Retinal pigment epithelial cell (primary cell): ENCODE results near the gene TRRAP.

Source experiments
- DNase-seq: peaks from one replicate; pipeline ENCODE4 v3.0.0-alpha.2; 2010; ENCODE audit warnings: low read depth
- H3K4me3 ChIP-seq: 2 replicates; pipeline ENCODE4 v1.5.1; 2011; ENCODE audit warnings: mild to moderate bottlenecking, low read length, control low read depth, moderate library complexity
- TF ChIP-seq, protein P1 (sequence below): conservative IDR thresholded peaks from 2 replicates; pipeline ENCODE4 v1.5.1; 2011; ENCODE audit warnings: low read depth, low read length, control low read depth, inconsistent platforms

TRRAP gene

DNA sequence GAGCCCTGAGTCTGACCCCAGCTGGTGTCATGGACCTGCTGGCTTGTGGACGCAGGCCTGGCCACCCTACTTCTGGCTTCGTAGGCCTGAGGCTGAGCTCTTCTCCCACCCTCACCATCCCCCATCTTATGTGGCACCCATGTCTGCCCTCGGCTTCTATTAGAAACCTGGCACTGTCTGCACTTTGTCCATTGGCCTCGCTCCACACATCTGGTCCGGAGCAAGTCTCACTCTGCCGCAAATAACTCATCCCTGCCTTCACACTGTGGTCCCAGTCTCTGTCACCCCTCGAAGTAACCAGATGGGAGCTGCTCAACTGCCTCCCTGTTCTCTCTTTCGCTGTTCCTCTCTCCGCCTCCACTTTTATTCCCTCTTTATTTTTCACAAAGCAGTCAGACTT, 78.6 kb downstream of the TRRAP start:
- no peak overlapping the region for H3K4me3 ChIP-seq
- no peak for DNase-seq
- TF ChIP-seq, protein P1, sequence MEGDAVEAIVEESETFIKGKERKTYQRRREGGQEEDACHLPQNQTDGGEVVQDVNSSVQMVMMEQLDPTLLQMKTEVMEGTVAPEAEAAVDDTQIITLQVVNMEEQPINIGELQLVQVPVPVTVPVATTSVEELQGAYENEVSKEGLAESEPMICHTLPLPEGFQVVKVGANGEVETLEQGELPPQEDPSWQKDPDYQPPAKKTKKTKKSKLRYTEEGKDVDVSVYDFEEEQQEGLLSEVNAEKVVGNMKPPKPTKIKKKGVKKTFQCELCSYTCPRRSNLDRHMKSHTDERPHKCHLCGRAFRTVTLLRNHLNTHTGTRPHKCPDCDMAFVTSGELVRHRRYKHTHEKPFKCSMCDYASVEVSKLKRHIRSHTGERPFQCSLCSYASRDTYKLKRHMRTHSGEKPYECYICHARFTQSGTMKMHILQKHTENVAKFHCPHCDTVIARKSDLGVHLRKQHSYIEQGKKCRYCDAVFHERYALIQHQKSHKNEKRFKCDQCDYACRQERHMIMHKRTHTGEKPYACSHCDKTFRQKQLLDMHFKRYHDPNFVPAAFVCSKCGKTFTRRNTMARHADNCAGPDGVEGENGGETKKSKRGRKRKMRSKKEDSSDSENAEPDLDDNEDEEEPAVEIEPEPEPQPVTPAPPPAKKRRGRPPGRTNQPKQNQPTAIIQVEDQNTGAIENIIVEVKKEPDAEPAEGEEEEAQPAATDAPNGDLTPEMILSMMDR = no peak

DNA sequence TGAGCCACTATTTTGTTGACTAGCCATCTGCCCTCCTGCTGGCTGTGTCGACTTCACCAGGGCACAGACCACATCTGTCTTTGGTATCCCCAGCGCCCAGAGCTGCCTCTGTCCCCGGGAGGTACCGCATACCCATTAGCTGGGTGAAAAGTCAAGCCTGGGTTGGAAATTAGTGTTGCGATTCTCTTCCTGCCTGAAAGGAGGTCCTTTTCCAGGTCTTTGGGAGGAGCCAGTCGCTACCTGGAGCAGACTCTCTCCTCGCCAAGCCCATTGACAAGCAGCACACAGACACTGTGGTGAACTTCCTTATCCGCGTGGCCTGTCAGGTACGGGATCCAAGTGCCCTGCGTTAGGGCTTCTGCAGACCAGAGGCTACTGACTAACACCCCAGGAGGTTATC, 79.4 kb downstream of the TRRAP start:
- TF ChIP-seq, protein P1 = no peak
- no peak for DNase-seq
- H3K4me3 ChIP-seq = no peak overlapping the region

DNA sequence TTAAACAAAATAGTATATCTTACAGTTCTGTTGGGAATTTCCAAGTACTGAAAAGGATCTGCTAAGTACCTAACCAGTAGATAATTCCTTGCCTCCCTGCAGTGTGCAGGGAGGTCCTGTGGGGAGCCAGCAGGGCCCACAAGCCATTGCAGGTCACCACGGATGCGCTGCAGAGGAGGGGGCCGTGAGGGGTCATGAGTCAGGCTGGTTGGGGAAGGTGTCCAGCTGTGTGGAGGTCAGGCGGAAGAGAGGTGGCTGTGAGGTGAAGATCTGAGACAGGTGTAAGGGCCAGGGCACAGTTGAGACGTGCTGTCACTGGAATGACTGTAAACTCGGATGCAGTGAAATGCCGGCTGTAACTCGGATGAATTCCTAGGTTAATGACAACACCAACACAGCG, 80.6 kb downstream of the TRRAP start:
- no peak for DNase-seq
- TF ChIP-seq, protein P1 = no peak
- no peak overlapping the region for H3K4me3 ChIP-seq

DNA sequence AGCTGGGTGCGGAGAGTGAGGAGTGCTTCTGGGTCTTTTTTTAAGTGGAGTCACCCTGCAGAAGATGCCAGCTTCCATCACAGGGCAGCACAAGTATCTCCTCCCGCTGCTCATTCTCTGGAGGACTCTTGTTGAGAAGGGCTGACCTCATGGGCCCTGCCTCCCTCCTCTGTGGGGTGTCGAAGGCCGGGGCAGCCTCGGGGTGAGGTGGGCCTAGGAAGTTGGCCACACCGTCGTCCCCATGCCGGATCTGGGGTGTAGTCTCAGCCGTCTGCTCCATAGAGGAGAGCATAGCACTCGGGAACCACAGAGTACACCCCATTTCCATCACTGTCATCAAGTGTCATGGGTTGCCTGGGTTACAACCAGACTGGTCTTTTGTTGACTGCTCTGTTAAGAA, 85.0 kb downstream of the TRRAP start:
- TF ChIP-seq, protein P1 = no peak
- no peak for DNase-seq
- H3K4me3 ChIP-seq = no peak overlapping the region

DNA sequence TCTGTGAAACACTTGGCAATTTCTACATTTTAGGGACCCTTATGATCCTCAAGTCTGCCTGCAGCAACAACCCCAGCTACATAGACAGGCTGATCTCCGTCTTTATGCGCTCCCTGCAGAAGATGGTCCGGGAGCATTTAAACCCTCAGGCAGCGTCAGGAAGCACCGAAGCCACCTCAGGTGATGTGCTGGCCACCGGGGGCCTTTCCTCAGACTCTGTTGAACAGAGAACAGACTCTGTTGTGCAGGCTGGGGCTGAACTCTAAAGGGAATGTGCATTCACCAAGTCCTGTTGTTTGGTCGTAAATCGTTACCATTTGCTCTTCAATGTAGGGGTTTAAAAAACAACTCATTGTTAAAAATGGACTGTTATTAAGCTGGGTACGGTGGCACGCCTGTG, 86.3 kb downstream of the TRRAP start:
- no peak overlapping the region for H3K4me3 ChIP-seq
- TF ChIP-seq, protein P1 = no peak
- DNase-seq = no peak

DNA sequence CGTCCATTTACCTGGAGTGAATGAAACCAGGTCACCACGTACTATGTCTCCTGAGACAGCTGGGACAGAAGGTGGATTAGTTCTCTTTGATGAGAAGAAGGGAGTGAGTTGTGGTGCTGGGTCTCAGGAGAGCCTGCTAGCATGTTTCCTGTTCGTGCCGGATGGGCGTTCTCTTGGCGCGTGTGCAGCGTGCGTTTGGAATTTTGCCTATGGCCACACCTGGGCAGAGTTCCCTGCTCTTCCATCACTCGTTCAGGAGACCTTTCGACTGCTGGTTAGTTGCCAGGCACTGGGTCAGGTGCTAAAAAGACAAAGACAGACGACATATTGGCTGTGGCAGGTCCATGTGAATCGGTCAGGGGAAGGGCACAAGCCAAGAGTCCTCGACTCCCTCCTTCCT, 90.3 kb downstream of the TRRAP start:
- no peak for DNase-seq
- TF ChIP-seq, protein P1 = no peak
- H3K4me3 ChIP-seq = no peak overlapping the region

- TF ChIP-seq, protein P1 = no peak
- no peak for DNase-seq
- no peak overlapping the region for H3K4me3 ChIP-seq
These were observed 91.1 kb downstream of the TRRAP start for GRCh38 chr7:98969386-98969785.
